Measurements from ENCODE around the gene GOLGA6L22. TPM values are rescaled to one million over a fixed set of nuclear protein-coding genes. Genes with fewer than 3 reads are reported as not detected.
"Not testable (repeated sequence)": the region's sequence is repeated elsewhere in the genome, so short reads cannot be mapped to it uniquely, and the experiment has no call there.

Gene GOLGA6L22, protein sequence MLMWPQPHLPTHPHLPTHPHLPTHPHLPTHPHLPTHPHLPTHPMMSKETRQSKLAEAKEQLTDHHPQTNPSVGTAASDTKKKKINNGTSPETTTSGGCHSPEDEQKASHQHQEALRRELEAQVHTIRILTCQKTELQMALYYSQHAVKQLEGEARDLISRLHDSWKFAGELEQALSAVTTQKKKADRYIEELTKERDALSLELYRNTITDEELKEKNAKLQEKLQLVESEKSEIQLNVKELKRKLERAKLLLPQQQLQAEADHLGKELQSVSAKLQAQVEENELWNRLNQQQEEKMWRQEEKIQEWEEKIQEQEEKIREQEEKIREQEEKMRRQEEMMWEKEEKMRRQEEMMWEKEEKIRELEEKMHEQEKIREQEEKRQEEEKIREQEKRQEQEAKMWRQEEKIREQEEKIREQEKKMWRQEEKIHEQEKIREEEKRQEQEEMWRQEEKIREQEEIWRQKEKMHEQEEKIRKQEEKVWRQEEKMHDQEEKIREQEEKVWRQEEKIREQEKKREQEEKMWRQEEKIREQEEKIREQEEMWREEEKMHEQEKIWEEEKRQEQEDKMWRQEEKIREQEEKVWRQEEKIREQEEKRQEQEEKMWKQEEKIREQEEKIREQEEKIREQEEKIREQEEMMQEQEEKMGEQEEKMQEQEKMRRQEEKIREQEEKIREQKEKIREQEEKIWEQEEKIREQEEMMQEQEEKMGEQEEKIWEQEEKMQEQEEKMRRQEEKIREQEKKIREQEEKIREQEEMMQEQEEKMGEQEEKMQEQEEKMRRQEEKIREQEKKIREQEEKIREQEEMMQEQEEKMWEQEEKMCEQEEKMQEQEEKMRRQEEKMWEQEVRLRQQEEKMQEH
- not detected in 2 replicates for total RNA-seq

DNA sequence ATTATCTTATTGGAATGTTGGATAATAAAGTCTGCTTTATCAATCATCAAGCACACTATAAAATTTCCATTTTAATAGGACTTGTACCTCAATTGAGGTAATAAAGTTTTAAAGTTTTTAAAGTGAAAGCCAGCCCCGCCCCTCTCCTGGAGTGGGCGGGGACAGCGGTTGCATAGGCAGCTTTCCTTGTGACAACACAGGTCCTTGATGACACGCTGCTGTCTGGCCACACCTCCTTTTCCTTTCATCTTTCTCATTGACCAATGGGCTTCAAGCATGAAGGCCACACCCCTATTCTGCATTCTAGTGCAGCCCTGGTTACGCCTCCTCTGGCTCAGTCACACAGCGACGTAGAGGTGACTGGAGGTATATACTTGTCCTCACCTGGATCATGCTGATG lies at the start of gene GOLGA6L22:
TSS of gene GOLGA6L22 (plus strand) at position 301 of the 400 bp plus-strand sequence. CDS start at position 392, 91 bp downstream.
- not testable (repeated sequence) for DNase-seq (ENCODE audit: low read depth, low spot score)

DNA sequence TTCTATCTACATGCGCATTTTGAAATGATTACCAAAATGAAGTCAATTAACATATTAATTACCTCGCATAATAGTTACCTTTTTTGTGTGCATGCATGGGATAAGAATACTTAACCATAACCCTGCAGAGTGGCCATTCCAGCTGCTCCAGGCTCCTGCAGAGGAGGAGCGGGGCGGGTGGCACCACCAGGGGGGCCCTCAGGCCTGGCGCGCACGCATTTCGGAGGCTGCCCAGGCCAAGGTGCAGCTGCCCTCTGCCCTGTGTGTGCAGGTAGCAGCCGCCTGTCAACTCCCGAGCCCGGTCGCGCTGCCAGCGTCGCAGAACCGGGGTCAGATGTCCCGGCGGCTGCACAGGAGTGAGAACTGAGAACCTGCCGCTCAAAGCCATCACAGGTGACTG lies 41.4 kb upstream of the GOLGA6L22 start:
- DNase-seq (ENCODE audit: low read depth, low spot score), result not testable (repeated sequence)

DNA sequence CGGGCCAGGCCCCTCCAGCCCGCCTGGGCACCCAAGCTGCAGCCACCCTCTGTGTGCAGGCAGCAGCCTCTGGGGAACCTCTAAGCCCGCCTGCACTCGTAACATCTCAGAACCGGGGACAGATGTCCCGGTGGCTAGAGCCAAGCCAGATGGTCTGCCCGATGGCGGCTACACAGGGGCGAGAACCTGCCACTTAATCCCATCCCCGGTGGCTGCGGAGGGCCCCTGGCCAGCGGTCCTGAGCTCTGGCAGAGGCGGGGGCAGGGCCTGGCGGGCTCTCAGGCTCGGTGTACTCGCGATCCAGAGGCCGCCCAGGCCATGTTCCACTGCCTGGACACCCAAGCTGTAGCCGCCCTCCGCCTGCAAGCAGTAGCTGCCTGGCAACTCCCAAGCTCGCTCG lies 40.9 kb upstream of the GOLGA6L22 start:
- not testable (repeated sequence) for DNase-seq (ENCODE audit: low read depth, low spot score)

DNA sequence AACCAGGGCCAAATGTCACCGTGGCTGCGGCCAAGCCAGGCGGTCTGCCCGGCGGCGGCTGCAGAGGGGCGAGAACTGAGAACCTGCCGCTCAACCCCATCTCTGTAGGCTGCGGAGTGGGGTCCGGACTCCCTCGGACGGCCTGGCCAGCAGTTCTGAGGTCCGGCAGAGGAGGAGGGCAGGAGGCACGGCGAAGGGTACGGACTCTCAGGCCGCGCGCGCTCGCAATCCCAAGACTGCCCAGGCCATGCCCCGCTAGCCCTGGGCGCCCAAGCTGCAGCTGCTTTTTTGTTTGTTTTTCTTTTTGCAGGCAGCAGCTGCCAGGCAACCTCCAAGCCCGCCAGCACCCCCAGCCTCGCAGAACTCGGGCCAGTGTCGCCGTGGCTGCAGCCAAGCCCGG lies 40.5 kb upstream of the GOLGA6L22 start:
- DNase-seq (ENCODE audit: low read depth, low spot score), result not testable (repeated sequence)

DNA sequence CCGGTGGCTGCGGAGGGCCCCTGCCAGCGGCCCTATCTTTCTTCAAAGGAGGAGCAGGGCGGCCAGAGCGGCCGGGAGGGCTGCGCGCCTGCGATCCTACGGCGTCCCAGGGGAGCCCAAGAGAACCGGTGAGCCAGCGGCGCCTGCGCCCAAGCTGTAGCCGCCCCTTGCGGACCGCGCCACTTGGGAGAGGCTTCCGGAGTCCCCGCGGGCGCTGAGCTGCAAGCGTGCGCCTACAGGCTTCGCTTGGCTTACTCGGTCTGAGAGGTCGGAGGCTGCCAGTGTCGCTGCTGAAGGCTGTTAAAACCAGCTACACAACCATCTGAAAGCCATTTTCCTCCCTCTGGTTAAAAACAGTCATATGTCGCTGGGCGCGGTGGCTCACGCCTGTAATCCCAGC lies 40.0 kb upstream of the GOLGA6L22 start:
- DNase-seq (ENCODE audit: low read depth, low spot score), result not testable (repeated sequence)

DNA sequence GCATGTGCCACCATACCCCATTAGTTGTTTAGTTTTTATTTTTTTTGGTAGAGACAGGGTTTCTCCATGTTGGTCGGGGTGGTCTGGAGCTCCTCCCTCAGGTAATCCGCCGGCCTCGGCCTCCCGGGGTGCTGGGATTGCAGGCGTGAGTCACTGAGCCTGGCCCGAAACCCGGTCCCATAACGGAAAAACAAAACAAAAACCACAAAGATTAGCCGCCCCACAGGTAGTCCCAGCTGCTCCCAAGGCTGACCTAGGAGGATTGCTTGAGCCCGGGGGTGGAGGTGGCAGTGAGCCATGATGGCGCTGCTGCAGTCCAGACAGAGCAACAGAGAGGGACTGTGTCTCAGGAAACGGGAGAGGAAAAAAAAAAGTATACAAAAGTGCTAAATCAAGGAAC lies 38.4 kb upstream of the GOLGA6L22 start:
- not testable (repeated sequence) for DNase-seq (ENCODE audit: low read depth, low spot score)

DNA sequence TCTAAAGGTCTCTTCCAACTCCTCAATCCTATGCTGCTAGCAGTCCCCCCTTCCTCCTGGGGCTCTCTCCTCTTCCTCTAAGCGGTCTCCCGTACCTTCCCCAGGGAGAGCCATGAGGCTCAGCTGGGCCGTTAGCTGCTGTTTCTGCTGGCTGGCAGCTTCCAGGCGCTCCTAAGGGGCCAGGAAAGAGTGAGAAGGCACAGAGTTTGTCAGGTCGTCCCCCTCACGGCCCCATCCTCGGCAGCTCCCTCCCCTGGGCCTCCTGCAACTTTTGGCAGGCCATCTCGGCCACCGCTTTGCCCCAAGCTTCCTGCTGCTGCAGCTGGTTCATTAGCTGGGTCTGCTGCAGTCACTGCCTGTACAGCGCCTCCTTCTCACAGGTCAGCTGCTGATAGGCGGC lies 29.3 kb upstream of the GOLGA6L22 start:
- DNase-seq (ENCODE audit: low read depth, low spot score), result not testable (repeated sequence)

DNA sequence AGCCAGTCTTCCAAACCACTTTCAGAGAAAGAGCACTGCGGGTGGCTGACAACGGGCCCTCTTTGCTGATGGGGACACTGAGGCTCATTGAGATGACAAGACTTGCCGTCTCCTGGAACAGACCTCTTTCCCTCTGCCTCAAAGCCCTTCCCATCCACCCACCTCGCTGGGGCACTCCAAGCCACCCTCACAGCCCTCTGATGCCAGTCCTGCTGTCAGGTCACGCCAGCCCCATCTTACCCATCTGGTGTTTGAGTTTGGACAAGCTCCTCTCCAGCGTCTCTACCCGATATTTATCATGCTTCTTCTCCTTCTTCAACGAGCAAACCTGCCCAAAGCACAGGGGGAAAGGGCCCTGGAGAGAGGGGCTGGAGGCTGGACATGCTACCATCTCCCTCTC lies 27.0 kb upstream of the GOLGA6L22 start:
- DNase-seq (ENCODE audit: low read depth, low spot score), result not testable (repeated sequence)

DNA sequence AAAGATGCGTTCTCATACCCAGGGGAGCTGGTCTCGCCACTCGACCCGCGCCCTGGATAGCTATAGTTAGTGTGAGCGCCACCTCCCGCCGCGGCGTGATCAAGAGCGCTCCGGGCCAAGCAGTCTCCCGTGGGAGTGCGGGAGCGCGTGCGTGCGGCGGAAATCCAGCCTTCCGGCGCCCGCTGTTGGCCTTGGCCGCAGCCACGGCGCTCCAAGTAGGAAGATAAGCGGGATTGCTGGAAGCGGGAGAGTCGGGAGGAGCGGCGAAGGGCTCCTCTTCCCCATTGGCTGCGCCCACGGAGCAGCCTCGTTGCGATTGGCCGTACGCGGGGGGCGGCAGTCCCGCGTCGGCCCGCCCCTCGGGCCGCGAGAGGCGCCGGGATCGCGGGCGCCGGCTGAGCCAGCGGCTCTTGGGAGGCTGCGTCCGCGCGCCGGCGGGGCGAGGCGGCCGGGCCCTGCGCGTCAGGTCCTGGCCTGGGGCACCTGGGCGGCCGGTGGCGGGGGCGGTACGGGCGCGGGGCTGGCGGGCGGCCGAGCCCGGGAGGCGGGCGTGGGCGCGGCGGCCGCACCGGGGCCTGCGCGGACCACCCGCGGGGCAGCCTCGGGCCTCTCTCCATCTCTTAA lies 35.9 kb downstream of the GOLGA6L22 start:
- not testable (repeated sequence) for DNase-seq (ENCODE audit: low read depth, low spot score)

DNA sequence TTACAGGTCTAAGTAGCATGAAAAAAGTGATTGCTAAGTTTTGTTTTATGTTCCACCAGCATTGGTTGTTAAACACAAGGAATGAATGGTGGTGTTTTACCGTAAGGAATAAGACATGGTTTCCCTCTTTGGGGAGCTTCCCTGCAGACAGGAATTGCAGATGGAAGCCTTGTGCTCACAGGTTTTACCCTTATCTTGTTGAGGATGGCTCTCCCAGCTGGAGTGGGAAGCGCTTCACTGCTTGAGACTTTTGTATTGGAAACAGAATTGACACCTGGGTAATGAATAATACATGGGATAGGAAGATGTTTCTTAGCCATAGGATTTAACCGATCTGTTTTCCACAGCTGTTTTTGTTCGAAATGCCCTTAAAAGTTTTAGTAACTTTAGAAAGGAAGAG lies 38.5 kb downstream of the GOLGA6L22 start:
- not testable (repeated sequence) for DNase-seq (ENCODE audit: low read depth, low spot score)

DNA sequence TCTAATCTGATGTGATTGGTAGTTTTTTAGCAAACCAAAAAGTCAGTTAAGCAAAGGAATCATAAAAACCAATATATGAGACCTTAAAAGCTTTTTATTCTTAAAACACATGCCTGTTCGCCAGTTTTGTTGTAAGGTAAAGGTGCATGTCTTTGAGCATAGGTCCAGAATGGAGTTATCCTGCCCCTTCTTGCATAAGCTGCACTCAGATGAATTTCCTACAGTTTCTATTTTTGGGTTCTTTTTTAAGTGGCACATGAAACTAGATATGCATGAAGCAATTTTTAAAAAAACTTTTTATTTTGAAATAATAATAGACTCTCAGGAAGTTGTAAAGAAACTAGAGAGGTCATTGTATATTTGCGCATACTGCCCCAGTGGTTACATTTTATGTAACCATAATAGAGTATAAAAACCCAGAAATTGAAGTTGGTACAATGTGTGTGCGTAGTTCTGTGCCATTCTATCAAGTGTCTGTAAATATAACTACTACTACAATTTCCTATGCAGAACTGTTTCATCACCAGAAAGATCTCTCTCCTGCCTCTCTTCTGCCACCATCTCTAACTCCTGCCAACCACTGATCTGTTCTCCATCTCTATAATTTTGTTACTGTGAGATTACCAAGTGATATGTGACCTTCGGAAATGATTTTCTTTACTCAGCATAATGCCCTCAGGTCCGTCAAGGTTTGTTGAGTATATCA lies 39.7 kb downstream of the GOLGA6L22 start:
- not testable (repeated sequence) for DNase-seq (ENCODE audit: low read depth, low spot score)

DNA sequence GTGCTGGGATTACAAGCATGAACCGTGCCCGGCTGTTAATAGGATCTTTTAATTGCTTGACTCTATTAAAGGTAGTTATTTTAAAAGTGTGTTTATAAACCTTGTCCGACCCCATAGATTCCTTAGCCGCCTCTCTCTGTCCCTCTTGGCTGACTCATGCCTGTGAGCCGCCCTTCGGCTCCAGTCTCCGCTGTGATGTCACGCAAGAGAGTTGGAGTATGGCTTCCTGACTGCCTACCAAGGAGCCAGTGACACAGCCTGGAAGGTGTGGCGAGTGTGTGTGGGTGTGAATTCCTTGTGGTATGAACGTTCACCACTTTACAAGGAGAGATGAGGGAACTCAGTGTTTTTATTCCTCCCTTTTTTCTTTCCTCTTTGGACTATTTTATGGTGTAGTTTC lies 43.6 kb downstream of the GOLGA6L22 start:
- DNase-seq (ENCODE audit: low read depth, low spot score), result not testable (repeated sequence)

DNA sequence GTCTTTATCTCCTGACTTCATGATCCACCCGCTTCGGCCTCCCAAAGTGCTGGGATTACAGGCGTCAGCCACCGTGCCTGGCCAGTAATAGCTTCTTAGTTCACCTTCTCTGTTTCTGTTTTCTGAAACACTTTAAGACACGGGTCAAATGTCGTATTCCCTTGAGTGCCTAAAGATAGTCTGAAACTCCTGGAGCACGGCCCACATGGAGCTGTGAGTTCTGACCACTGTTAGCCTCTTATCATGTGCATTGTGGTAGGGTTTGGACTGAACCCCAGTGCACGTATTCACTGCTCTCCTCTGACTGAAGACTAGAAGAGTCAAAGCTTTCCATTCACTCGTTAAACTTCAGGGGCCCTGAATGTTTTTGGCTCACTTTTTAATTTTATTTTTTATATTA lies 48.3 kb downstream of the GOLGA6L22 start:
- not testable (repeated sequence) for DNase-seq (ENCODE audit: low read depth, low spot score)

DNA sequence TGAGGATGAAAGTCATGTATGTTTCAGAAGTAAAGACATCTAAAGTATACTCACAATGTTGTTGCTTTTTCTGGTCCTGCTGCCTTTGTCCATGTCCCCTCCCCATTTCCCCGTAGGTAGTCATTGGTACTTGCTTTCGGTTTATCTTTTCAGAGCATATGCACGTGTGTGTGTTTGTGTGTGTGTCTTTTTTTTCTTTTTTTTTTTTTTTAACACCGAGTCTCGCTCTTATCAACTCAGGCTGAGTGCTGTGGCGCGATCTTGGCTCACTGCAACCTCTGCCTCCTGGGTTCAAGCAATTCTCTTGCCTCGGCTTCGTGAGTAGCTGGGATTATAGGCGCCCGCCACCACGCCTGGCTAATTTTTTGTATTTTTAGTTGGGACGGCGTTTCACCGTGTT lies 57.4 kb downstream of the GOLGA6L22 start:
- DNase-seq (ENCODE audit: low read depth, low spot score), result not testable (repeated sequence)
